Pons (tissue), 1 donor: ENCODE measurements around the gene SPOCK1.
A peak's percentile ranks its signal among the peaks of the same experiment; 100 is the strongest.

Experiments
- DNase-seq: peaks from one replicate; pipeline ENCODE4 v3.0.0-alpha.2; 2016; ENCODE audit warnings: low spot score

SPOCK1 gene

GRCh38 chr5:137105351-137106035 is 393.6 kb downstream of the SPOCK1 start:
- no peak for DNase-seq

GRCh38 chr5:137101544-137101943 is 397.6 kb downstream of the SPOCK1 start:
- no peak for DNase-seq

- no peak for DNase-seq
Measured at GRCh38 chr5:137099651-137100050, 399.5 kb downstream of the SPOCK1 start.

- no peak for DNase-seq
Measured at GRCh38 chr5:137098663-137099062, 400.5 kb downstream of the SPOCK1 start.

GRCh38 chr5:137098238-137098637 is 400.9 kb downstream of the SPOCK1 start:
- DNase-seq = no peak

GRCh38 chr5:137097203-137097602 is 401.9 kb downstream of the SPOCK1 start:
- no peak for DNase-seq

- no peak for DNase-seq
Measured at GRCh38 chr5:137096149-137097103, 402.7 kb downstream of the SPOCK1 start.

- no peak for DNase-seq
Measured at GRCh38 chr5:137095597-137095996, 403.5 kb downstream of the SPOCK1 start.

- DNase-seq = no peak
Measured at GRCh38 chr5:137092831-137093230, 406.3 kb downstream of the SPOCK1 start.

- DNase-seq = peak; percentile 69
Measured at GRCh38 chr5:137091472-137091871, 407.7 kb downstream of the SPOCK1 start.

- no peak for DNase-seq
Measured at GRCh38 chr5:137090721-137091120, 408.4 kb downstream of the SPOCK1 start.

- DNase-seq = no peak
Measured at GRCh38 chr5:137090151-137090550, 409.0 kb downstream of the SPOCK1 start.

- no peak for DNase-seq
Measured at GRCh38 chr5:137088175-137088574, 411.0 kb downstream of the SPOCK1 start.

GRCh38 chr5:137086342-137086741 is 412.8 kb downstream of the SPOCK1 start:
- peak; percentile 30 for DNase-seq

- DNase-seq = no peak
Measured at GRCh38 chr5:137085206-137085605, 413.9 kb downstream of the SPOCK1 start.

GRCh38 chr5:137084016-137084415 is 415.1 kb downstream of the SPOCK1 start:
- DNase-seq = no peak

- DNase-seq = no peak
Measured at GRCh38 chr5:137082951-137083350, 416.2 kb downstream of the SPOCK1 start.

GRCh38 chr5:137078171-137078665 is 420.9 kb downstream of the SPOCK1 start:
- no peak for DNase-seq

GRCh38 chr5:137075163-137075970 is 423.8 kb downstream of the SPOCK1 start:
- no peak for DNase-seq

- DNase-seq = no peak
Measured at GRCh38 chr5:137073189-137073588, 425.9 kb downstream of the SPOCK1 start.

- DNase-seq = no peak
Measured at GRCh38 chr5:137072361-137073115, 426.6 kb downstream of the SPOCK1 start.
